OCI-LY7 (cell line): ENCODE results near the gene SLC29A1. TPM values are rescaled to one million over a fixed set of nuclear protein-coding genes. Genes with fewer than 3 reads are reported as not detected.
"Not testable (repeated sequence)": the region's sequence is repeated elsewhere in the genome, so short reads cannot be mapped to it uniquely, and the experiment has no call there.

Source experiments
- BruUV-seq: library from RNA; stranded (reverse); fragments of 400-500 nt; replicated peaks from 2 replicates; lab custom pipeline; 2021; lab: Mats Ljungman, UMichigan
- CTCF ChIA-PET: fragments of 300-600 bp; sonication (Branson Sonifier 250); formaldehyde crosslinking; loops from one replicate; lab custom pipeline; 2022; ENCODE audit warnings: antibody characterized with exemption; ENCODE audit not compliant: unreplicated experiment; lab: Charles Lee
- POLR2A ChIA-PET: fragments of 300-600 bp; sonication (Branson Sonifier 250); formaldehyde crosslinking; loops from one replicate; lab custom pipeline; 2022; ENCODE audit warnings: antibody characterized with exemption; lab: Charles Lee
- DNase-seq: peaks from one replicate; pipeline ENCODE4 v3.0.0-alpha.2; 2015; ENCODE audit warnings: low spot score
- H2AFZ ChIP-seq: fragments of 200-600 bp; sonication (generic), shearing (Covaris generic); 2 replicates; pipeline ENCODE4 v1.6.1; 2014; ENCODE audit warnings: mild to moderate bottlenecking, antibody characterized with exemption, low read length, moderate library complexity
- H3K27ac ChIP-seq: fragments of 200-600 bp; sonication (generic); 2 replicates; pipeline ENCODE4 v1.5.1; 2014; ENCODE audit warnings: mixed run types, low read depth, mild to moderate bottlenecking, moderate library complexity, low read length, inconsistent platforms; ENCODE audit not compliant: poor library complexity, severe bottlenecking
- H3K36me3 ChIP-seq: fragments of 200-600 bp; sonication (generic); 2 replicates; pipeline ENCODE4 v1.6.1; 2014; ENCODE audit warnings: mild to moderate bottlenecking, antibody characterized with exemption, low read length, moderate library complexity, mixed read lengths; ENCODE audit not compliant: insufficient read depth
- H3K4me1 ChIP-seq: fragments of 200-600 bp; sonication (generic); 2 replicates; pipeline ENCODE4 v1.5.1; 2014; ENCODE audit warnings: mild to moderate bottlenecking, low read length; ENCODE audit not compliant: insufficient read depth, poor library complexity, severe bottlenecking
- H3K4me2 ChIP-seq: fragments of 200-600 bp; sonication (generic); 2 replicates; pipeline ENCODE4 v1.6.1; 2014; ENCODE audit warnings: mild to moderate bottlenecking, low read length
- H3K4me3 ChIP-seq: fragments of 200-600 bp; sonication (generic); 2 replicates; pipeline ENCODE4 v1.5.1; 2014; ENCODE audit warnings: mild to moderate bottlenecking, low read depth, low read length; ENCODE audit not compliant: poor library complexity, severe bottlenecking
- H3K79me2 ChIP-seq: fragments of 200-600 bp; sonication (generic); 2 replicates; pipeline ENCODE4 v1.6.1; 2016; ENCODE audit warnings: low read depth, mild to moderate bottlenecking, low read length, moderate library complexity, mixed read lengths; ENCODE audit not compliant: insufficient read depth
- H3K9me2 ChIP-seq: fragments of 200-600 bp; sonication (generic); 2 replicates; pipeline ENCODE4 v1.6.1; 2016; ENCODE audit warnings: mild to moderate bottlenecking, low read length, mixed read lengths; ENCODE audit not compliant: insufficient read depth
- H3K9me3 ChIP-seq: fragments of 200-600 bp; sonication (generic); 2 replicates; pipeline ENCODE4 v1.6.1; 2014; ENCODE audit warnings: mild to moderate bottlenecking, mixed run types, low read length, mixed read lengths
- H4K20me1 ChIP-seq: fragments of 200-600 bp; sonication (generic); 2 replicates; pipeline ENCODE4 v1.6.1; 2014; ENCODE audit warnings: mild to moderate bottlenecking, antibody characterized with exemption, low read length, moderate library complexity, mixed read lengths; ENCODE audit not compliant: insufficient read depth
- CTCF ChIP-seq: fragments of 200-600 bp; sonication (generic); conservative IDR thresholded peaks from 2 replicates; pipeline ENCODE4 v1.5.1; 2014; ENCODE audit warnings: mild to moderate bottlenecking, antibody characterized with exemption, low read length, moderate library complexity, mixed read lengths
- EZH2phosphoT487 ChIP-seq: fragments of 200-600 bp; sonication (generic); IDR thresholded peaks from 2 replicates; pipeline ENCODE4 v1.6.1; 2018; ENCODE audit warnings: low read depth, borderline replicate concordance, mild to moderate bottlenecking, mixed run types, antibody characterized with exemption, low read length, moderate library complexity, mixed read lengths
- intact Hi-C: fragments of 100-400 bp; cut with micrococcal nuclease; formaldehyde crosslinking; loops from one replicate; pipeline ENCODE4 v1.10.0; 2022; ENCODE audit not compliant: unreplicated experiment
- total RNA-seq, 2 experiments: library from RNA; depleted of rRNA in 1 of 2; stranded (reverse); fragments of >200 nt in 1 of 2; shearing (Covaris generic) in 1 of 2; gene quantifications; 2 replicates each; pipeline ENCODE4 v1.2.3, GENCODE V29; 2014 to 2022

Gene SLC29A1
- total RNA-seq, 2 experiments from 2014 or later = 52.6 to 64.6 TPM

GRCh38 chr6:44229376-44230033, 6.1 kb downstream of the SLC29A1 start:
- H3K36me3 ChIP-seq = peaks cover 70% of the 10 kb centered on the region
- H3K4me1 ChIP-seq = peaks cover 34% of the 10 kb centered on the region
- TF ChIP-seq CTCF (no peak), EZH2phosphoT487 (no peak)
- ChIA-PET POLR2A (interaction anchor here (0.6 kb wide), 1 partner anchor 13 kb away, joined by 5 read pairs; no protein-coding TSS in a partner anchor), CTCF (no interaction called here)
- H3K79me2 ChIP-seq = peaks cover 20% of the 10 kb centered on the region
- peaks cover 6% of the 10 kb centered on the region for H4K20me1 ChIP-seq
- no peaks in the 10 kb centered on the region for H3K9me2 ChIP-seq
- no peak overlapping the region for H3K4me3 ChIP-seq
- no peaks in the 10 kb centered on the region for H3K9me3 ChIP-seq
- no peak overlapping the region for H3K4me2 ChIP-seq
- no peak overlapping the region for H3K27ac ChIP-seq
- BruUV-seq = no TSS peak
- intact Hi-C loops = loop anchor here (10.0 kb wide), 2 partner anchors 455 to 525 kb away; partner anchors contain the start of gene VEGFA
- H2AFZ ChIP-seq = no peak overlapping the region
- DNase-seq = no peak

GRCh38 chr6:44230034-44230675, 6.8 kb downstream of the SLC29A1 start:
- Histone ChIP-seq H4K20me1 (no peaks in the 10 kb centered on the region), H3K36me3 (peaks cover 75% of the 10 kb centered on the region), H3K79me2 (peaks cover 13% of the 10 kb centered on the region; the same call in 1 of the 2 replicates), H3K4me3 (no peak overlapping the region), H3K4me1 (peaks cover 28% of the 10 kb centered on the region), H3K4me2 (no peak overlapping the region), H3K9me2 (no peaks in the 10 kb centered on the region), H3K27ac (no peak overlapping the region), H3K9me3 (no peaks in the 10 kb centered on the region), H2AFZ (no peak overlapping the region)
- TF ChIP-seq EZH2phosphoT487 (no peak), CTCF (no peak)
- DNase-seq = no peak
- intact Hi-C loops = no loop called here
- ChIA-PET POLR2A (interaction anchor here (0.6 kb wide), 2 partner anchors 11 to 13 kb away, joined by 3 to 5 read pairs; no protein-coding TSS in a partner anchor), CTCF (no interaction called here)
- BruUV-seq = no TSS peak

GRCh38 chr6:44231426-44231825, 8.0 kb downstream of the SLC29A1 start:
- H3K4me3 ChIP-seq, H3K9me3 ChIP-seq, H2AFZ ChIP-seq, CTCF ChIA-PET, POLR2A ChIA-PET, H3K9me2 ChIP-seq, H4K20me1 ChIP-seq, H3K27ac ChIP-seq, BruUV-seq, intact Hi-C loops, H3K79me2 ChIP-seq, H3K4me2 ChIP-seq, DNase-seq: not testable (repeated sequence)
- H3K4me1 ChIP-seq = peaks cover 15% of the 10 kb centered on the region
- H3K36me3 ChIP-seq = peaks cover 86% of the 10 kb centered on the region
